Measurements from ENCODE around the gene STK32A.
"Not testable (repeated sequence)": the region's sequence is repeated elsewhere in the genome, so short reads cannot be mapped to it uniquely, and the experiment has no call there.

Gene STK32A

GRCh38 chr5:147344861-147345260, 110.0 kb downstream of the STK32A start:
- DNase-seq = no peak

- DNase-seq = no peak
Measured at GRCh38 chr5:147346006-147346561, 111.3 kb downstream of the STK32A start.

GRCh38 chr5:147348046-147348445, 113.2 kb downstream of the STK32A start:
- no peak for DNase-seq

GRCh38 chr5:147348451-147348850, 113.6 kb downstream of the STK32A start:
- no peak for DNase-seq

GRCh38 chr5:147349241-147349640, 114.4 kb downstream of the STK32A start:
- no peak for DNase-seq

GRCh38 chr5:147359101-147359500, 124.3 kb downstream of the STK32A start:
- no peak for DNase-seq

GRCh38 chr5:147359581-147359980, 124.8 kb downstream of the STK32A start:
- DNase-seq = no peak

GRCh38 chr5:147360816-147361215, 126.0 kb downstream of the STK32A start:
- DNase-seq = no peak

- no peak for DNase-seq
Measured at GRCh38 chr5:147361441-147362175, 126.8 kb downstream of the STK32A start.

- not testable (repeated sequence) for DNase-seq
Measured at GRCh38 chr5:147367381-147367780, 132.6 kb downstream of the STK32A start.

GRCh38 chr5:147369742-147370374, 135.0 kb downstream of the STK32A start:
- no peak for DNase-seq

GRCh38 chr5:147371290-147371689, 136.5 kb downstream of the STK32A start:
- DNase-seq = no peak

- no peak for DNase-seq
Measured at GRCh38 chr5:147372191-147372590, 137.4 kb downstream of the STK32A start.

GRCh38 chr5:147373328-147373727, 138.5 kb downstream of the STK32A start:
- DNase-seq = no peak

- no peak for DNase-seq
Measured at GRCh38 chr5:147375151-147375550, 140.3 kb downstream of the STK32A start.

GRCh38 chr5:147377682-147378081, 142.9 kb downstream of the STK32A start:
- DNase-seq = no peak

- DNase-seq = no peak
Measured at GRCh38 chr5:147381555-147381954, 146.7 kb downstream of the STK32A start.

- peak in 1 of 56 donors; percentile 16 for DNase-seq
Measured at GRCh38 chr5:147382776-147383175, 147.9 kb downstream of the STK32A start.

- no peak for DNase-seq
Measured at GRCh38 chr5:147384346-147385193, 149.7 kb downstream of the STK32A start.

- no peak for DNase-seq
Measured at GRCh38 chr5:147387109-147387508, 152.3 kb downstream of the STK32A start.

- no peak for DNase-seq
Measured at GRCh38 chr5:147388184-147389108, 153.6 kb downstream of the STK32A start.

Measured in amygdala (tissue), 56 donors.